GM19452 (cell line): Measurements from ENCODE around the gene CACNB2.

Source experiments
- ATAC-seq: cut with Tn5 transposase; IDR thresholded peaks from one replicate; pipeline ENCODE4 v1.9.1; 2021; ENCODE audit not compliant: unreplicated experiment

CACNB2 gene

DNA sequence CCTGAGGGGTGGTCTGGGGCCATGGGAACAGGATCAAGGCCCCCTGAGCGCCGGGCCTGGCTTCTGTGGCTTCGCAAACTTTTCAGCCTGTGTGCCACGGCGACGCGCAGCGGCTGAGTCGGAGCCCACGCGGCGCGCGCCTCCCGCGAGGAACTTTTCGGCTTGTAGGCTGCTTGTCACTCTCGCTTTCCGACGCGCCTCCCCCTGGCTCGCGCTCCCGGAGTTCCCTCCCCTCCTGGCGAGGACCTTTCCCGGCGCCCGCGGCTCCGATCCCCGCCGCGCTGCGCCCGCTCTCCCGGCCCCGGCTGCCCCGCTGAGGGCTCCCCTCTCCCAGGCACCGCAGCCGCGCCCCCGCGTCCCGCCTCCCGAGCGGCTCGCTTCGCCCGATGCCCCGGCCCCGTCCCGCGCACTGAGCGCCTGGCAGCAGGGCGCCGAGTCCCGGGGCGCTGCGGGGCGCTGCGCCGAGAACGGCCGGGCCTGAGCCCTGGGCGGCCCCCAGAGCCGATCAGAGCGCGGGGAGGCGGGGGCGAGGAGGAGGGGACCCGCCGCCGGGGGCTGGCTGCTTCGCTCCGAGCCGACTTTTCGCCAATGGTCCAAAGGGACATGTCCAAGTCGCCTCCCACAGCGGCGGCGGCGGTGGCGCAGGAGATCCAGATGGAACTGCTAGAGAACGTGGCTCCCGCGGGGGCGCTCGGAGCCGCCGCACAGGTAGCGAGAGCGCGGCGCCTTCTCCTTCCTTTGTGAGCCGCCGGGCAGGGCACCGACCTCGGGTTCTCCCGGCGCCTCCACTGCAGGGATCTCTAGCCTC is at the start of gene CACNB2:
TSS of gene CACNB2 (plus strand) at position 276 of the 808 bp plus-strand sequence.
- ATAC-seq, result no peak

DNA sequence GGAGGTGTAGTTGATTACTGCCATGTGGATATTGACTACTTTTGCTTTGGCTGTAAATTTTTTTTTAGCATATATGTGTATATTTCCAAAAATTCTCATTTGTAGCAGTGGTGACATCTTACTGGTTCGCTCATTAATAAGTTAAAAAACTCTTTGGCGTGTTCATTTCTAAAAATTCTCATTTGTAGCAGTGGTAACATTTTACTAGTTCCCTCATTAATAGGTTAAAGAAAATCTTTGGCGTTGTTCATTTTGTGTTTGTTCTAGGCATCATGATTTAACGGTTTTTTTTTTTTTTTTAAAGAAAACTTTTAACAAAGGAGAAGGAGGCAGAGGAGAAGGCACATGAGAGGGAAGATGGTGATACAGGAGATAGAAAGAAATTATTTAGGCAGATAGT is 45.9 kb upstream of the CACNB2 start:
- ATAC-seq, result no peak

DNA sequence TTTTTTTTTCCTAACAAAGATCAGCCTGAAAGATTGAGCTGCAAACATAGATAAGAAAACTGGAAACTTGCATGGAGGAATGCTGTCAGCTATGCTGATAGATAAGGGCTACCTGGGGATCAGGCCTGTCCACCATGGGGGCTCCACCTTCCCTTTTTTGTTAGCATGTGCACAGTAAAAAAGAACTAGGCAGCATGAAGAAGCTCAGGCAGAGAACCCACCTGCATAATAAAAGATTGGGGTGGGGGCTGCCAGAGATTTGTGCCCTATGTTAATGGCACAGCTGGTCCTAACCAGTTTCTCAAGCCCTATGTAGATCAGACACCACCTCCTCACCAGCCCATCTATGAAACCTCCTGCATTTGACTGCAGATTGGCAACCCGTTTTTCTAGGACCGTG is 45.4 kb upstream of the CACNB2 start:
- no peak for ATAC-seq

DNA sequence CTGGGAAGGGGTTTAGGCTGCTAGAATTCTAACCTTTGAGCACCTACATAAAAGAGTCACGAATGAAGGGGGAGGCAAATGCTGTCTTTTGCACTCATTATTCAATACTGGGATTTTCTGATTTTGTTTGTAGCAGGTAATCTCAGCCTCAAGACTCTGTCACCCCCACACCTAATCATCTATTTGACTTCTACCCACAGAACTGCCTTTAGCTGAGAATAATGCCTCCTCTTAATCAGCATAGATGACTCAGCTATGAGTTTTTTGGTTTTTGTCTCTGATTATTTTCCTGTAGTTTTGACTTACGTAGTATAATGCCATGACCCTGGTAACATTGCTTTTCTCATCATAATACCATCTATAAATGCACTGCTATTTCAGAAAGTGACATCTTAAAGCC is 42.7 kb upstream of the CACNB2 start:
- no peak for ATAC-seq

DNA sequence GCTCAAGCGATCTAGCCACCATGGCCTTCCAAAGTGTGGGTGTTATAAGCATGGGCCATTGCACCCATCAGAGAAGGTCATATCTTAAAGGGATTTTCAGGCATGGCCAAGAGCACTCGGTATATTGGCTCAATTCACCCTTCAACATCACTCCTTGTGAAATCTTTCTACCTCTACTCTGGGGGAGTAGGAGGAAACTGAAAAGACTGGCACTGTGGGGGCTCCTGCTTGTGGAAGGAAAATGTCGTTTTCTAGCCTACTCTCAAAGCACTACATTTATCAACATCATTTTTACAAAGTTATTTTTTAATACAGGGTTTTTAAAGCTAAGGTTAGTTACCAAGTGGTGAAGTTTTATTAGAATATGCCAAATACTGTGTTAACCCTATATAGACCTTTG is 42.0 kb upstream of the CACNB2 start:
- no peak for ATAC-seq

DNA sequence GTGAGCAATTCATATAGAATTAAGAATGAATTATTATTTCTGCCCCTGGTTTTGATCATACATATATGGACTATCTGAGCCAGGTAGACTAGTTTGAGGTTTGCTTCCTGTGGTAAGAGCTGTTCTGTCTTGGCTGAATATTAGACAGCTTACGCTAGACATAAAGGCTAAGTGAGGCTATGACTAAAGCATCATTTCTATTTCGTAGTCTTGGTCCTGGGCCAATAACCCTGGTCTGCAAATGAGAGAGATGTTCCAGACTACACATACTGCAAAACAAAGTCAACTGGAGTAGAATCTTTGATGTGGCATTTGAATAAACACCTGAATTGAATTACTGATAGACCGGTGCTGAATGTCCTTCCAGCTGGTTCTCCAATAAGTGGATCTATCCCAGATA is 40.8 kb upstream of the CACNB2 start:
- ATAC-seq, result no peak

DNA sequence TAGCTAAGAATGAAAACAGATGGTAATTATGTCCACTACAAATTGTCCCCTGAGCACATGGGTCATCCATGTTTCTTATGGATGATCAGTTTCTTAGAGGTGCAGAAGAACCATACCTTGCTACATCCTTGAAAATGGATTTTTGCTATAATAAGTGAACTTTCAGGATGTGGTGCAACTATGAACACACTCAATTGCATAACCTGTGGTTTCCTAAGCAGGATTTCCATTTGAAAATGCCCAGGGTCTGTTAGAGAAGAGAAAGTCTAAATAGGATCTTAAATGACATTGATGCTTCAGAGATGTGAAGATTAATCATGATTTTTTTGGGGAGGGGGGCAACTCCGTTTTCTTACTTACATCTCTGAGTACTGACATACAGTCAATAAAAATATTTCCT is 39.6 kb upstream of the CACNB2 start:
- ATAC-seq, result no peak

DNA sequence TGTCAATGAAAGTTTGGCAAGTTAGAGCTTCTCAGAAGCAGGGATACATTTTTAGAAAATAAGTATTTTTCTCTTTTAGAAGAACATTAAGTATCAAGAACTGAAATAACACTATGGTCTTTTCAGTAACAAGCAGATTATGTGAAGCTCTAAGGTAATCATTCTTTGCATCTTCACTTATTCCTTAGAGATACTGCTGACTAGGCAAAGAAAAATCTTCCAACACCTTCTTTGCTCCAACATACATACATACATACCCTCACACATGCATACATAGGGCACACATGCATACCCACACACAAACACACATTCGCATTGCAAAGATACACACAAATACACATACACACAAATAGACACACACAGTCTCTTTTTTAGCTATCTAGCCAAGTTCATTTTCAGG is 37.8 kb upstream of the CACNB2 start:
- no peak for ATAC-seq

DNA sequence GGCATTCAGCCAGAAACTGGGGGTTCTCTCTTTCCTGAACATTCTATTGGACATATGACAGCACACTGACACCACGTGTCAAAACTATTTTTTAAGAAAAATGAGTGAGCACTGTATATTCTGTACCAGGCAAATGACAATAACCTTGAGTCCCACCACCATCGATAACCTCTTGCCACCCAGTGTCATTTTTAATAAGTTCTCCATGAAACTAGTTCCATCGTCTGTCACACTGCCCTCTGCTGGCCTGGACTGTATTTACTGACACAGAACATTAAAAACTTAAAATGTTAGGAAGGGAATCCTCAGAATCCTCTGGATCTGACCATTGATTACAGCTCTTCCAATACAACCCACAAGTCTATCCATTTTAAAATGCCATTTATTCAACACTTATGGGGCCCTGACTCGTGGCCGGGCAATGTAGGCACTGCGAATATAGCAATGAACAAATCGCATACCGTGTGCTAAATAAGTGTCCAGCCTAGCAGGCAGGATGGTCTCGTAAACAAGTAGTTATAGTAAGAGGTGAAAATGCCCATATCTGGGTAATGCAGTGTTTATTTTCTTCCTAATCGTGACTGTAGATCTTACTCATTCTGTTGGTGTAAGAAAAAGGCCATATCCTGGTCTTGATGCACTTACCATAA is 35.9 kb upstream of the CACNB2 start:
- ATAC-seq, result no peak

DNA sequence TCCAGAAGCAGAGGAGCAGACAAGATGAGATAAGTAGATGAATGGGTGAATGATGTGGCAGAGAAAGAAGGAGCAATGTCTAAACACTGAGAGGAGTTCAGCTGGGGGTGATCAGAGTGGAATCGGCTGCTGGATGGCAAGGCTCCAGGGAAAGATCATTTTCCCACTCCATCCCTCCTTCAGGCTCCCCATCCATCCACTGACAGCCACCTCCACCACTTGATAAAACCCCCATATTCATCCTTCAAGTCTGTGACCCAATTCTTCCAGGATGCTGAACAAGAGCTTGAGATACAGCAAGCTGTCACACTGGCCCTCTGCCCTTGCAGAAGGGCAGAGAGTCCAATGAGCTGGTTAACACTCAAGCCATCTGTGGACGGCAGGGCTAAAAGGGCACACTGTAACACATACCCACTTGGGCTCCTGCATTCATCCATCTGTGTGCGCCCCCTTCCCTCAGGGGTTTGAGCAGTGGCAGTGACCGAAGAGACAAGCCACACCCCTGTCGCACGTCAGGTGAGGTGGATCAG is 30.8 kb upstream of the CACNB2 start:
- ATAC-seq, result no peak

DNA sequence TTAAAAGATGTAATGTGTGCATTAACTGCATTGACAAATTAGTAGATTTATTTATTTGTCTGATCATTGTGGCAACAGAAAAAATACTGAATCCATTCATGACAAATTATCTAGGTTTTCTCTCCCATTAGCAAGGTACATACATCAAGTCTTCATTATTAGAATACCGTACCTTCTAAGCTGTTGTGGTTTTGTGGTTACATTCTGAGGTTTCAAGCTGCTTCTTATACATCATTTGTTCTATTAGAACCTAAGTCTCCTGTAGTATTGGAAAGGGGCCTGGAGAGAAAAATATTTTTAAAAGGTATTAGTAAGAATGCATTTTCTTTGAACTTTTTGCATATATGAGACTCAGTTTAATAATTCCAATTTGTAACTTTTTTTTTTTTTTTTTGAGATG is 26.3 kb upstream of the CACNB2 start:
- ATAC-seq, result no peak

DNA sequence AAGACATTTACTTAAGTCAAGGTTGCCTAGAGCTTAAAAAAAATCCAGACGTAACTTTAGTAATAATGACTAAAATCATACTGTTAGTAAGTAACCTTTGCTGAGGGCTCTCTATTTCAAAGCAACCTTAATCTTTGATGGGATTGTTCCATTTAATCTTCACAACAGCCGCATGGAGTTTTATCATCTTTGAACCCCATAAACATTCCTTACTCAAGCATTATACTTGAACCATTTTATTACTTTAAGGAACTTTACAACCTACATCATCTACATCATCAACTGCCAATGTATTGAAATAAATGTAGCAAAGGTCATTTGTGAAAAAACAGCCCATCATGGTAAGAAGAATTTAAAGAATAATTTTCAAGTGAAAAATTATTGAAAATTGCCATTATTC is 22.9 kb upstream of the CACNB2 start:
- no peak for ATAC-seq

DNA sequence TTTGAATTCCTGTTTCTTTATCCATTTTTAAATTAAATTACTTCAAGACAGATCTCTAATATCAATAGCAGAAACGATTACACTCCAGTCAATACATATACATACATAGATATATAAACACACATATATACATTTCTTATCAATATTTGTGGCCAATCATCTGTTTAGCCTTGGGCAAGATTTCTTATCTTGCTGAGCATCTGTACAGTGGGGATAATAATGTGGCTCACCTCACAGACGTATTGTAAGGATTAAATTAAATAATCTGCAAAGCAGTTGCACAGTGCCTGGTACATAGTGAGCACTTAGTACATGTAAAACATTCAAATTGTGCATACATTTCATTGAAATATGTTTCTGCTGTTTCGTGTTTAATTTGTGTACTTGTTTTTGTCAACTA is 17.5 kb upstream of the CACNB2 start:
- no peak for ATAC-seq

DNA sequence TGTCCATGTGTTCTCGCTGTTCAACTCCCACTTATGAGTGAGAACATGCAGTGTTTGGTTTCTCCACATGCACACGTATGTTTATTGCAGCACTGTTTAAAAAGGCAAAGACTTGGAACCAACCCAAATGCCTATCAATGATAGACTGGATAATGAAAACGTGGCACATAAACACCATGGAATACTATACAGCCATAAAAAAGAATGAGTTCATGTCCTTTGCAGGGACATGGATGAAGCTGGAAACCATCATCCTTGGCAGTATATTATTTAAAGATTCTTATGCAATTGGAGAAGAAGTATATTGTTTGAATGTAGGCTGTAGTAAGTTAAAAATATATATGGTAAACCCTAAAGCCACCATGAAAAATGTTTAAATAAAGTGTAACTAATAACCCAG is 7.2 kb upstream of the CACNB2 start:
- no peak for ATAC-seq

DNA sequence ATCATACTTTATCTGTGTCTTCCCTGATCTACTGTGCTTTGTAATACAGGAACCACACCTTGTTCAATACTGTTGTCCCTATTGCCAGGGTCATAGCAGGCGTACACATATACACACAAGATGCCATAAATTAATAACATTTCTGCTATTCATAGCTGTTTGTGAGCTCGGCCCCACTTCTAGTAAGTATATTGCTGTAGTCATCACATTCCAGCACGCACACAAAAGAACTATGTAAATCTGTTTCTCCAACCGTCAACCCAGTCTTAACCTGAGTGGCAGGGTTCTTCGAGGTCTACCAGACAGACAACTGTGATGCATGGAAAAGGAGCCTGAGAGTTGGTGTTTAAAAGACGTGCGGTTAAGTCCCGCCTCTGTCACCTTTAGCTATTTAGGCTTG is 5.7 kb upstream of the CACNB2 start:
- ATAC-seq, result no peak

DNA sequence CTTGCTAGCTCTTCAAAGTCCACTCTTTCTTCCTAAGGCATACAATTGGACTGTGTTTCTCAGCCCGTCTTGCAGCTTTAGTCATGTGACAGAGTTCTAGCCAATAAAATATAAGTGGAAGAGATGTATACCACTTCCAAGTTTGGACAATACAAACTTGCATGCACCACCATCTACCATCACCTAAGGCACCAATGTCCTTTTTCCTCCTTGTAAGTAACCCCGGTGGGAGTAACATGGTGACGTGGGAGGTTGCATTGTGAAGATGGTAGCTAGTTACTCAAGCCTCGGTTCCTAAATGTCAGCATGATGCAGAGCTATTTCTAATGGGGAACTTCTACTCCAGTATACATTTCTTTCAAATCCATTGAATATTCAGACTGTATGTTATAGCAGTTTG is 5.3 kb upstream of the CACNB2 start:
- no peak for ATAC-seq

DNA sequence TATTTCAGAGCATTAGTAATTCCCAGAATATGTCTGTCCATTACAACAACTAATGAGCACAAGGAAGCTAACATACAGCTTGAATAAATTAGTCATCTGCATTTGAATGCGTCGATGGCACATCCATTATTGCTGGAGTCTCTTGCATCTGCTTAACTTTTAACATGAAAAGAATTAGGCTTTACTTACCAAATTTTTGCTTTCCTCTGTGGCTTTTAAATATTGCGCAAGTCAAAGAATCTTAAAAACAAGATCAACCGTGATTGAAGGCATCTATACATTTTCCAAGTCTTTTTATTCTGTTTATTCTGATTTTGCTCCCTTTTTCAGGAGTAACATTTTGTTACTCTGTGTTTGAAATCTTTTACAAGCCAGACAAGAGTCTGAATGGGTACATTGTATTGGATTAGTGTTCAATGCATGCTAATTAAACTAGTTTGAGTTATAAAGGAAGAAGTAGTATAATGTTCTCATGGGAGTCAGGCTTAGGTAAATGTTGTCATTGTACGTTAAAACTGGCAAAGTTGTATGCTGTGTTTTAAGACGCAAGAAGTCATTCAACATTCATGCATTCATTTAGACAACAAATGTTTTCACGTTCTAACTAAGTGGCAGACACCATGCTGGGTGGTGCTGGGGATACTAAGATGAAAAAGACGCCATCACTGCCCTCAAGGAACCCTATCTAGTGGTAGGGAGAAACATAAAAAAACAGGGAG is 4.0 kb upstream of the CACNB2 start:
- ATAC-seq, result no peak

DNA sequence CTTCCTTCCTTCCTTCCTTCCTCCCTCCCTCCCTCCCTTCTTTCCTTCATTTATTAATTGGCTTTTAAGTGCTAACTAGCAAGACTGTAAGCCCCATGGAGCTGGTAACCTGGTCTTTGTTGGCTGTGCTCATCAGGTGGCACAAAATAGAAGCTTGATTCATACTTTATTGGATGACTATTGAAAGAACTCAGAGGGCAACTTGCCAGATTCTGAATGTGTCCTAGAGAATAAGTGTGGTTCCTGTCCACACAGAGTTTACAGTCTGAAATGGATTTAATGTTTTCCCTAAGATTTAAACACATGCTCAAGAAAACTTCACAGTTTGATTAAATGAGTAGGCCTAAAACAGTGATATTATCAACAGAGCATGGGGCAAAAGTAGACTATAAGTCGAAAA is 3.1 kb upstream of the CACNB2 start:
- no peak for ATAC-seq

DNA sequence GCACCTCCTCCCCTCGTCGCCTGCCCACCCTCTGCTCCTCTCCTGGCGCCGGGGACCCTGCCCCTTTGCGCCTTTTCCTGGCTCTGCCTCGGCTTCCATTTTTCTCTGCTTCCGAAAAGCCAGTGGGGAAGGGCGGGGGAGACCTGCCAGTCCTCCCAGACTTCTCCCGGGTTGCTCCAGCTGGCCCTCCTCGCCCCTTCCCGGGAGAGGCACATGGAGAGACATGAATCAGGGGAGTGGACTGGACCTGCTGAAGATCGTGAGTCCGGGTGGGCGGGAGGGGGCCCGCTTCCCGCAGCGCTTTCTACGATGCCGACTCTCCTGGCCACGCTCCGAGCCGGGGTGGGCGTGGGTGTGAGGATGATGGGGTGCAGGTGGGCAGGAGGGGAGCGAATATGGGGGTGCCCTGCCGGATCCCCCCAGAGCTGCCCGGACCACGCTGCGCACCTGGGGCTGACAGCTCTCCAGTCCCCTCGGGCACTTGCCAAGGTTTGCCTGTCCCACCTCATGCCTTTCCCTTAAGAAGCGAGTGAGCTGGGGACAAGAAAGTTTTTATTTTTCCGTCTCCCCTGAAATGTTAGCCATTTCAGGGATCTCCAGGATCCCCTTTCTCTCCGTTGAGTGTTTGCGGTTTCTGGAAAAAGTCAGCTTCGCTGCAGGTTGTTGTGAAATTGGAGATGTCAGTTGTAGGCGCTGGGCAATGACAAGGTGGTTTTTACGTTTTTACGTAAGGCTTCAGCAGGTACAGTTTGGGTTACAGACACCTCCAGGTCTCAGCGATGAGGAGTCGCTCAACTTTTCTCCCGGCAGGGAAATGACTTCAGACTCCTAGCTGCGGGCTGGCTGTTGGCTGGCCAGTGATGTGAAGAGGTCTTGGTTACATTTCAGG is 977 bp downstream of the CACNB2 start:
- no peak for ATAC-seq

DNA sequence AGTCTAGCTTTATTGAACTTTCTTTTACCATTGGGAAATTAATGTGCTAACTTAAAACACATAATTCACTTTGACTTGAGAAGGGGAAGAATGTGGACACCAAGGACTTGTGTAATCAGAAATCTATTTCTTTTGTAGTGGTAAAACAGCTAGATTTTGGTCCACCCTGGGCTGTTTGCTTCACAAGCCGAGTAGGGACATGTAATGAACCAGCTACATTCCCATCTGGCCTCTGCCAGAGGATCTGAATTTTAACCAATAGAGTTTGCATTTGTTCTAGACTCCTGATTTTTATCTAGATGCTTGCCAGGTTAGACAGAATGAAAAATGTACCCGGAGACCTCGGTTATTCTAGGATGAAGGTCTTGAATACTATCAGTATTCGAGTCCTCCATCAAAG is 1.9 kb downstream of the CACNB2 start:
- ATAC-seq, result no peak

DNA sequence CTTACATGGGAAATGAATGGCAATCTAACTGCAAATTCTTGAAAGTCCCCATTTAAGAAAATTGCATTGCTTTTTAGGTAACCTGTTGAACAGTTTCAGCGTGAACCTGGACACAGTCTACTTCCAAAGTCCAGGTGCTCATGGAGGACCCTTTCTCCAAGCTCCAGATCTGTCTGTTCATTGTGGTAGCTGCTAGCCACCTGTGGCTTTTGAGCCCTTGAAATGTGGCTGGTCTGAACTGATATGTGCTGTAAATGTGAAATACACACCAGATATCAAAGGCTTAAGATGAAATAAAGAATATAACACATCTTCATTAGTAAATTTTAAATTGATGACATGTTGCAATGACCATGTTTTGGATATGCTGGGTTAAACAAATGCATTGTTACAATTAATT is 4.2 kb downstream of the CACNB2 start:
- ATAC-seq, result no peak
